Testis (tissue), 3 donors: ENCODE results near the gene EPB41L2. TPM values are rescaled to one million over a fixed set of nuclear protein-coding genes. Genes with fewer than 3 reads are reported as not detected.

Experiments used
- DNase-seq: peaks from one replicate; pipeline ENCODE4 v3.0.0-alpha.2; 2019
- H3K27ac ChIP-seq, 2 donors: fragments of 200-600 bp; sonication (generic); one replicate each; pipeline ENCODE4 v1.5.1; 2019
- H3K27me3 ChIP-seq: fragments of 200-600 bp; sonication (generic); one replicate; pipeline ENCODE4 v1.5.1; 2019
- H3K36me3 ChIP-seq: fragments of 200-600 bp; sonication (generic); one replicate; pipeline ENCODE4 v1.5.1; 2017; ENCODE audit warnings: low read depth; ENCODE audit errors: missing control alignments
- H3K4me1 ChIP-seq: fragments of 200-600 bp; sonication (generic); one replicate; pipeline ENCODE4 v1.5.1; 2019
- H3K4me3 ChIP-seq, 2 donors: fragments of 200-600 bp; sonication (generic); one replicate each; pipeline ENCODE4 v1.5.1; 2017 to 2019
- H3K9me3 ChIP-seq: fragments of 200-600 bp; sonication (generic); one replicate; pipeline ENCODE4 v1.5.1; 2017
- CTCF ChIP-seq, 3 experiments: fragments of 450-650 bp in 2 of 3; fragments of 200-600 bp in 1 of 3; sonication (generic) in 1 of 3; IDR thresholded peaks; one replicate each; pipeline ENCODE4 v1.5.1; 2016 to 2019; ENCODE audit warnings: antibody characterized with exemption in 3 of 3, mild to moderate bottlenecking in 2 of 3, moderate library complexity in 1 of 3
- POLR2A ChIP-seq: fragments of 450-650 bp; IDR thresholded peaks from one replicate; pipeline ENCODE4 v1.6.1; 2017; ENCODE audit warnings: antibody characterized with exemption, mild to moderate bottlenecking, moderate library complexity
- WGBS, 2 donors: methylation state at CpG; one replicate each; pipeline ENCODE4 v1.1.5; 2018; 5-methylcytosine and 5-hydroxymethylcytosine counted together
- intact Hi-C: fragments of 100-400 bp; cut with DNase I; formaldehyde crosslinking; loops from one replicate; pipeline ENCODE4 v1.15.1; 2023; ENCODE audit warnings: low total_unique reads
- polyA plus RNA-seq: library from polyadenylated mRNA; stranded (reverse); fragments of 350-450 nt; fragmentation: Illumina TruSeq; extraction: RNeasy Lipid Tissue Mini Kit (QIAGEN cat#74804); gene quantifications from one replicate; pipeline ENCODE4 v1.2.3, GENCODE V29; 2014; ENCODE audit warnings: low read depth, low replicate concordance; ENCODE audit not compliant: insufficient read depth
- total RNA-seq, 2 donors: library from RNA; depleted of rRNA; stranded (reverse); fragments of >200 nt; gene quantifications; one replicate each; pipeline ENCODE4 v1.2.3, GENCODE V29; 2016

EPB41L2 gene
- total and polyA plus RNA-seq, 3 donors from 2014 or later, result 131 to 206 (median 139) TPM

- no peaks in the 10 kb centered on the region for H3K9me3 ChIP-seq
- TF ChIP-seq CTCF (IDR thresholded peaks at IDR 0.05) (no peak), POLR2A (no peak)
- no peaks in the 10 kb centered on the region for H3K27me3 ChIP-seq
- WGBS, 2 donors, result 83 to 91% methylated on average over 2 of the region's 2 CpGs
- H3K36me3 ChIP-seq, result no peaks in the 10 kb centered on the region
- no peak overlapping the region for H3K27ac ChIP-seq
- no peak for DNase-seq
- intact Hi-C loops, result no loop called here
- no peak overlapping the region for H3K4me3 ChIP-seq
- peaks cover 3% of the 10 kb centered on the region for H3K4me1 ChIP-seq
Observed at GRCh38 chr6:130893766-130894165, 169.3 kb downstream of the EPB41L2 start.

GRCh38 chr6:130893277-130893676, 169.8 kb downstream of the EPB41L2 start:
- Histone ChIP-seq H3K4me1 (peaks cover 3% of the 10 kb centered on the region), H3K27ac (no peak overlapping the region), H3K9me3 (no peaks in the 10 kb centered on the region), H3K4me3 (no peak overlapping the region), H3K27me3 (no peaks in the 10 kb centered on the region), H3K36me3 (no peaks in the 10 kb centered on the region)
- intact Hi-C loops, result no loop called here
- TF ChIP-seq CTCF (IDR thresholded peaks at IDR 0.05), result no peak
- no peak for TF ChIP-seq POLR2A
- no peak for DNase-seq
- WGBS, 2 donors, result 88 to 91% methylated on average over 2 of the region's 2 CpGs

DNA sequence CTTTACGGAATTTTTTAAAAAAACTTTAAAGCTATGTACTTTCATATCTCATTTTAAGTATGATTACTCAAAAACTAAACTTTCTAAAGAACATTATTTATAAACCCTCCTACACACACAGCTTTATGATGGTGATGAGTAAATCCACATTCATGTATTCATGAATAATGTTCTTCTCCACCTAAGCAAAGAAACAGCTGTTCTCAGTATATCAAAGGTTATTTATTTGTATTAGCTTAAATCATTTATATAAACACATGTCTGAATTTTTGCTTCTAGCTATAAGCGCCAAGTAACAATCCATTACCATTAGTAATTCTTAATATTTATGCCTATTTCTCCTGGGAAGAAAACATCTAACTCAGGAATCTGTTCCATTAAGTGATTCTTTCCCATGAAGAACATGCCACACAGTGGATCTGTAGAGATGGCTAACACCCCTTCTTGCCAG, 172.5 kb downstream of the EPB41L2 start:
- DNase-seq, result no peak
- Histone ChIP-seq H3K9me3 (no peaks in the 10 kb centered on the region), H3K27me3 (no peaks in the 10 kb centered on the region), H3K4me3 (no peak overlapping the region), H3K27ac (no peak overlapping the region), H3K4me1 (no peaks in the 10 kb centered on the region), H3K36me3 (no peaks in the 10 kb centered on the region)
- TF ChIP-seq CTCF (IDR thresholded peaks at IDR 0.05) (no peak), POLR2A (no peak)
- 90 to 91% methylated on average over 2 of the region's 2 CpGs for WGBS, 2 donors
- intact Hi-C loops, result no loop called here

DNA sequence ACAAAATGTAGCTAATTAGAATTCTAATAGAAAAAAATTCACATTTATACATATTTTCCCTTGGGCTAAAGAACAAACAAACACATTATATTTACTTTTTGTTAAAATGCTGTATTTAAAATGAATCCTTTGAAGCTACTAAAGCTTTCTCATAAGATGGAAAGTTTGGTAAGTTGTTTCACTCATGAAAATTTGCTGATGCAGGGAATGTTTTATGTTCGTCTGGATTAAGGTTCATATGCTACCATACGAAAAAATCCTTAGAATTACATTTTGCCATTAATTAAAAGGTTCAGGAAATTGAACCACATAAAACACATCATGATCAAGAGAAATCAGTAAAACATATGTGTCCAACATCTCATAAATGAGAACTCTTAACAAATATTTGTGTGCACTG, 173.6 kb downstream of the EPB41L2 start:
- no peak for DNase-seq
- TF ChIP-seq POLR2A (no peak), CTCF (IDR thresholded peaks at IDR 0.05) (no peak)
- no peaks in the 10 kb centered on the region for H3K36me3 ChIP-seq
- H3K4me3 ChIP-seq, result no peak overlapping the region
- no peaks in the 10 kb centered on the region for H3K9me3 ChIP-seq
- H3K4me1 ChIP-seq, result no peaks in the 10 kb centered on the region
- intact Hi-C loops, result loop anchor here (10.0 kb wide), 1 partner anchor 225 kb away; no protein-coding TSS in a partner anchor
- 94 to 96% methylated on average over 2 of the region's 2 CpGs for WGBS, 2 donors
- no peak overlapping the region for H3K27ac ChIP-seq
- no peaks in the 10 kb centered on the region for H3K27me3 ChIP-seq

GRCh38 chr6:130888246-130888645, 174.8 kb downstream of the EPB41L2 start:
- no peak overlapping the region for H3K4me3 ChIP-seq
- no peaks in the 10 kb centered on the region for H3K4me1 ChIP-seq
- no peaks in the 10 kb centered on the region for H3K27me3 ChIP-seq
- no peaks in the 10 kb centered on the region for H3K36me3 ChIP-seq
- TF ChIP-seq POLR2A (no peak), CTCF (IDR thresholded peaks at IDR 0.05) (no peak)
- 96 to 98% methylated on average over 2 of the region's 2 CpGs for WGBS, 2 donors
- H3K9me3 ChIP-seq, result no peaks in the 10 kb centered on the region
- intact Hi-C loops, result loop anchor here (10.0 kb wide), 1 partner anchor 227 kb away; no protein-coding TSS in a partner anchor
- no peak for DNase-seq
- H3K27ac ChIP-seq, result no peak overlapping the region
